Ovary (tissue), 3 donors: ENCODE results near the gene JSRP1.
"Not testable (repeated sequence)": the region's sequence is repeated elsewhere in the genome, so short reads cannot be mapped to it uniquely, and the experiment has no call there.

Experiments
- EP300 ChIP-seq: sonication (generic); formaldehyde crosslinking; IDR thresholded peaks from one replicate; pipeline ENCODE4 v1.6.1; 2017; ENCODE audit warnings: antibody characterized with exemption
- POLR2A ChIP-seq: fragments of 450-650 bp; IDR thresholded peaks from one replicate; pipeline ENCODE4 v1.6.1; 2017; ENCODE audit warnings: antibody characterized with exemption, mild to moderate bottlenecking, moderate library complexity
- TF ChIP-seq, protein P1 (sequence below), 3 donors: fragments of 450-650 bp in 2 of 3; fragments of 200-600 bp in 1 of 3; IDR thresholded peaks; one replicate each; pipeline versions ENCODE4 v1.5.1 to v1.8.0; 2016 to 2022; ENCODE audit warnings: antibody characterized with exemption in 3 of 3, mild to moderate bottlenecking in 1 of 3
- donor health status: DM: no; HTN: no; CAD: no.

DNA sequence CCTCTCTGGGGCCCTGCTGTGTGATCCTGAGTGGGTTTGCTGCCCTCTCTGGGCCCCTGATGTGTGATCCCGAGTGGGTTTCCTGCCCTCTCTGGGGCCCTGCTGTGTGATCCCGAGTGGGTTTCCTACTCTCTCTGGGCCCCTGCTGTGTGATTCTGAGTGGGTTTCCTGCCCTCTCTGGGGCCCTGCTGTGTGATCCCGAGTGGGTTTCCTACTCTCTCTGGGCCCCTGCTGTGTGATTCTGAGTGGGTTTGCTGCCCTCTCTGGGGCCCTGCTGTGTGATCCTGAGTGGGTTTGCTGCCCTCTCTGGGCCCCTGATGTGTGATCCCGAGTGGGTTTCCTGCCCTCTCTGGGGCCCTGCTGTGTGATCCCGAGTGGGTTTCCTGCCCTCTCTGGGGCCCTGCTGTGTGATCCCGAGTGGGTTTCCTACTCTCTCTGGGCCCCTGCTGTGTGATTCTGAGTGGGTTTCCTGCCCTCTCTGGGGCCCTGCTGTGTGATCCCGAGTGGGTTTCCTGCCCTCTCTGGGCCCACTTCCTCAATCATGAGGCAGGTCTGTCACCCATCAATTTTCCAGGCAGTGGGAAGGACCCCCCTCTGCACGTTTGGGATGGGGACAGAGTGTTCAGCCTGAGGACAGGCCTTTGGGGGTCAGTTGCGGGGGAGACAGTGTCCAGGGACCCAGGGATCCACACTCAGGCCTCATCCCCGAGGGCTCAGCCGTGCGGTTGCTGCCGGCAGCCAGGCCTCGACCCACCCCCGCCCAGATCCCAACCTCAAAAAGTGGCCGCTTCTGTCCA, 25.2 kb upstream of the JSRP1 start:
- TF ChIP-seq, protein P1, sequence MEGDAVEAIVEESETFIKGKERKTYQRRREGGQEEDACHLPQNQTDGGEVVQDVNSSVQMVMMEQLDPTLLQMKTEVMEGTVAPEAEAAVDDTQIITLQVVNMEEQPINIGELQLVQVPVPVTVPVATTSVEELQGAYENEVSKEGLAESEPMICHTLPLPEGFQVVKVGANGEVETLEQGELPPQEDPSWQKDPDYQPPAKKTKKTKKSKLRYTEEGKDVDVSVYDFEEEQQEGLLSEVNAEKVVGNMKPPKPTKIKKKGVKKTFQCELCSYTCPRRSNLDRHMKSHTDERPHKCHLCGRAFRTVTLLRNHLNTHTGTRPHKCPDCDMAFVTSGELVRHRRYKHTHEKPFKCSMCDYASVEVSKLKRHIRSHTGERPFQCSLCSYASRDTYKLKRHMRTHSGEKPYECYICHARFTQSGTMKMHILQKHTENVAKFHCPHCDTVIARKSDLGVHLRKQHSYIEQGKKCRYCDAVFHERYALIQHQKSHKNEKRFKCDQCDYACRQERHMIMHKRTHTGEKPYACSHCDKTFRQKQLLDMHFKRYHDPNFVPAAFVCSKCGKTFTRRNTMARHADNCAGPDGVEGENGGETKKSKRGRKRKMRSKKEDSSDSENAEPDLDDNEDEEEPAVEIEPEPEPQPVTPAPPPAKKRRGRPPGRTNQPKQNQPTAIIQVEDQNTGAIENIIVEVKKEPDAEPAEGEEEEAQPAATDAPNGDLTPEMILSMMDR (IDR thresholded peaks at IDR 0.05): not testable (repeated sequence)
- not testable (repeated sequence) for TF ChIP-seq POLR2A, EP300
